Dendritic cell treated with granulocyte-macrophage colony-stimulating factor and Interleukin-4, amounts not matched to agents 40 ng/mL and 50 ng/mL, for 4 days (primary cell): ENCODE results near the gene PSMF1.
"Not testable (repeated sequence)": the region's sequence is repeated elsewhere in the genome, so short reads cannot be mapped to it uniquely, and the experiment has no call there.

Source experiments
- H3K27ac Mint-ChIP-seq: one replicate; pipeline ENCODE4 v1.8.0; 2022; ENCODE audit warnings: mild to moderate bottlenecking, mixed read lengths
- H3K27me3 Mint-ChIP-seq: one replicate; pipeline ENCODE4 v1.8.0; 2022; ENCODE audit warnings: mild to moderate bottlenecking, mixed read lengths
- H3K36me3 Mint-ChIP-seq: one replicate; pipeline ENCODE4 v1.8.0; 2022; ENCODE audit warnings: low read depth, mixed read lengths
- H3K4me1 Mint-ChIP-seq: one replicate; pipeline ENCODE4 v1.8.0; 2022; ENCODE audit warnings: low read depth, mixed read lengths
- H3K4me3 Mint-ChIP-seq: one replicate; pipeline ENCODE4 v1.8.0; 2022; ENCODE audit warnings: mild to moderate bottlenecking, moderate library complexity, mixed read lengths
- H3K9me3 Mint-ChIP-seq: one replicate; pipeline ENCODE4 v1.8.0; 2022; ENCODE audit warnings: mixed read lengths
- intact Hi-C: fragments of 100-400 bp; cut with micrococcal nuclease; formaldehyde crosslinking; loops from one replicate; pipeline ENCODE4 v1.15.0; 2022

Gene PSMF1

DNA sequence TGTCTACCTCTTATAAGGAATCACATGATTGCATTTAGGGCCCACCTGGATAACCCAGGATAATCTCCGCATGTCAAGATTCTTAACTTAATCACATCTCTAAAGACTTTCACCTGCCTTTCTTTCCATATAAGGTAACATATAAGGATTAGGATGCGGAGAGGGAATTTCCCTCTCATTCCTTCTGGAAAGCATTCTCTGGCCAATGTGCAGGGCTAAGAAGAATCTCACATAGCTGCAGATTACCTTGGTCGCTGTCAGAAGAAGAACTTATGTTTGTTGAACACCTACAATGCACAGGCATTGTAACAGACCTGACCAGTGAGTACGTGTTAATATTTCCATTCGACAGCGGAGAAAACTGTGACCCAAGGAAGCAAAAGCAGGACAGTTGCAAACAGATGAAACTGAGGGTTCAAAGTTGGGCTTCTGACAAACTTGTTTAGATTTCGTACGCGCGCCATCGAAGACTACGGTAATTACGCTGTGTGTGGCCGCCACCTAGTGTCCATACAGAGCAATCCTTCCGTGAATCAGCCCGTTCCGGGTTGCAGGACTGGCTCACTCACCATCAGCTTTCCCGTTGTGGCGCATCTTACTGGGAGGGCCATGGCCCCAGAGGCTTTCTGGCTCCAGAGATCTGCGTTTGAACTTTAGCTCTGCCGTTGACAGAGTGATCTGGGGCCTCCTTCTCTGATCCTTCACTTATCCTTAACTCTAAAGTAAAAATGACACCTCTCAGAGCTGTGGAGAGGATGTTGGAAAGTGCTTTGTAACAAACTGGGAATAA, 94.4 kb downstream of the PSMF1 start:
- intact Hi-C loops: no loop called here
- Mint-ChIP-seq H3K27ac (no peak overlapping the region), H3K9me3 (no peaks in the 10 kb centered on the region), H3K4me3 (no peak overlapping the region), H3K4me1 (peaks cover 12% of the 10 kb centered on the region), H3K36me3 (no peaks in the 10 kb centered on the region), H3K27me3 (peaks cover 42% of the 10 kb centered on the region)

DNA sequence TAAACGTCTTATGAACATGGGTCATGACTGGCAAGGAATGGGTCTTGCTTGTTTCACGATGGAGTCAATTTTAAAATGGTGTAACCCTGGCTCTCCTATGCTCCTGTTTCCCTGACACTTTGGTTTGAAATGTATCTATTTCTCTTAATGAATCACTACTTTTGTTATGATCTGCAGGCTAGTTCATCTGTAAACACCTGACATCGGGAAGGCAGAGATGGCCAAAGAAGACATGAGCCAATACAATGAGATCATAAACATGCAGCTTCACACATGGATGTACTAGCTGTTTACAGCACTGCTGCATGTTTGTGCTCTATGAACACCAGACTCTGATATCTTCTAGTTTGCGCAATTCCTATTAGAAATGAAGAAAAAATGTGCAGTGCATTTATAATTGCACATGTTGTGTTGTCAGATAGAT, 96.4 kb downstream of the PSMF1 start:
- H3K4me1 Mint-ChIP-seq: peaks cover 12% of the 10 kb centered on the region
- intact Hi-C loops: no loop called here
- no peak overlapping the region for H3K27ac Mint-ChIP-seq
- no peak overlapping the region for H3K4me3 Mint-ChIP-seq
- peaks cover 52% of the 10 kb centered on the region for H3K27me3 Mint-ChIP-seq
- no peaks in the 10 kb centered on the region for H3K36me3 Mint-ChIP-seq
- H3K9me3 Mint-ChIP-seq: no peaks in the 10 kb centered on the region

DNA sequence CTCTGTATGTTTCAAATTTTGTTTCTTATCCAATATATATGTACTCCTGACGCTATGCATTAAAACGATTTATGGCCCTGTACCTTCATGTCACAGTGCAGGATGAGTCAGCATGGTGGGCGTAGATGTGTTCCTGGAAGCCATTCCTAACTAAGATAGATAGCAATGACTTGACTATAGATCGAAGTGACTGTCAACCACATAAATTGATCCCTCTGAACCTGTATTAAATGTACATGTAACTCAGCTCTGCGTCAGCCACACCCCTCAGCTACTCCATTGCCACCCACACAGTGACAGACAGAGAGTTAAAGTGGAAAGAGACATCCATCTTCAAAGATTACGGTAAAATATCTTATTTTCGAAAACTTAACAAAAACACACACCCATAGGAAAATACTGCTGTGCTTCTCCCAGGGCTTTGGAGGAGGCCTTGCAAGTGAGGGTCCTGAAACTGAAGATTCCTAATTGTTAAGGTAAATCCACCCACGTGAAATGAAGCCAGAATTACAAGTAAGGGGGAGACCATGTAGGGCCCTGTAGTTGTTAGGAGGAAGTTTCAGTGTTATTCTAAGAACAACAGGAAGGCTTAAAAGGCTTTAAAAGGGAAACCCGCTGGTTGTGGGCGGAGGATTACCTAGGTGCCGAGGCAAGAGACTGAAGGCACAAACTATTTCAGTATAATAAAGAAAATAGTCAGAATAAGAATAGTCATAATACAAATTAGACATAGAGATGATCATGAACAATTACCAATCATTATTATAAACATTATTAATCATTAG, 97.2 kb downstream of the PSMF1 start:
- Mint-ChIP-seq H3K27me3 (peaks cover 53% of the 10 kb centered on the region), H3K4me3 (no peak overlapping the region), H3K4me1 (peaks cover 12% of the 10 kb centered on the region), H3K27ac (no peak overlapping the region), H3K36me3 (no peaks in the 10 kb centered on the region), H3K9me3 (no peaks in the 10 kb centered on the region)
- intact Hi-C loops: no loop called here

DNA sequence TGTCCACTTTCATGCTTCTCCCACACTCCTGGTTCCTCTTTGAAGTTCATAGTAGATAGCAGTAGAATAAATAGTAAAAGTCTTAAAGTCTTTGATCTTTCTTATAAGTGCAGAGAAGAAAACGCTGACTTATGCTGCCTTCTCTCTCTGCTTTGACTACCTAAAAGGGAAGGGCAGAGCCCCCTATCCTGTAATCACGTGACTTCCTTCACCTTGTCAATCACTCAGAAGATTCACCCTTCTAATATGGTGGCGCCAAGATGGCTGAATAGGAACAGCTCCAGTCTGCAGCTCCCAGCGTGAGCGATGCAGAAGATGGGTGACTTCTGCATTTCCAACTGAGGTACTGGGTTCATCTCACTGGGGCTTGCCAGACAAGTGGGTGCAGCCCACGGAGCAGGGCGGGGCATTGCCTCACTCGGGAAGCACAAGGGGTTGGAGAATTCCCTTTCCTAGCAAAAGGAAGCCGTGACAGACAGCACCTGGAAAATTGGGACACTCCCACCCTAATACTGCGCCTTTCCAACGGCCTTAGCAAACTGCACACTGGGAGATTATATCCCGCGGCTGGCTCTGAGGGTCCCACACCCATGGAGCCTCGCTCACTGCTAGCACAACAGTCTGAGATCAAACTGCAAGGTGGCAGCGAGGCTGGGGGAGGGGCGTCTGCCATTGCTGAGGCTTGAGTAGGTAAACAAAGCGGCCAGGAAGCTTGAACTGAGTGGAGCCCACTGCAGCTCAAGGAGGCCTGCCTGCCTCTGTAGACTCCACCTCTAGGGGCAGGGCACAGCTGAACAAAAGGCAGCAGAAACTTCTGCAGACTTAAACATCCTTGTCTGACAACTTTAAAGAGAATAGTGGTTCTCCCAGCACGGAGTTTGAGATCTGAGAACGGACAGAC, 98.4 kb downstream of the PSMF1 start:
- H3K36me3 Mint-ChIP-seq, H3K27ac Mint-ChIP-seq, intact Hi-C loops, H3K9me3 Mint-ChIP-seq, H3K4me3 Mint-ChIP-seq: not testable (repeated sequence)
- H3K27me3 Mint-ChIP-seq: peaks cover 56% of the 10 kb centered on the region
- peaks cover 12% of the 10 kb centered on the region for H3K4me1 Mint-ChIP-seq
